GM21423 (cell line): ENCODE results near the gene ZYG11A.

ENCODE experiments used
- ATAC-seq: cut with Tn5 transposase; IDR thresholded peaks from one replicate; pipeline ENCODE4 v1.9.1; 2021; ENCODE audit warnings: mild to moderate bottlenecking, moderate library complexity; ENCODE audit not compliant: unreplicated experiment

ZYG11A gene

GRCh38 chr1:52917156-52917555 lies 74.6 kb downstream of the ZYG11A start:
- ATAC-seq = no peak

- ATAC-seq = no peak
These were observed 75.0 kb downstream of the ZYG11A start for GRCh38 chr1:52917581-52917980.

GRCh38 chr1:52918201-52918600 lies 75.6 kb downstream of the ZYG11A start:
- no peak for ATAC-seq

GRCh38 chr1:52919051-52919722 lies 76.6 kb downstream of the ZYG11A start:
- ATAC-seq = no peak

- no peak for ATAC-seq
These were observed 77.3 kb downstream of the ZYG11A start for GRCh38 chr1:52919723-52920483.

- no peak for ATAC-seq
These were observed 78.3 kb downstream of the ZYG11A start for GRCh38 chr1:52920791-52921291.

DNA sequence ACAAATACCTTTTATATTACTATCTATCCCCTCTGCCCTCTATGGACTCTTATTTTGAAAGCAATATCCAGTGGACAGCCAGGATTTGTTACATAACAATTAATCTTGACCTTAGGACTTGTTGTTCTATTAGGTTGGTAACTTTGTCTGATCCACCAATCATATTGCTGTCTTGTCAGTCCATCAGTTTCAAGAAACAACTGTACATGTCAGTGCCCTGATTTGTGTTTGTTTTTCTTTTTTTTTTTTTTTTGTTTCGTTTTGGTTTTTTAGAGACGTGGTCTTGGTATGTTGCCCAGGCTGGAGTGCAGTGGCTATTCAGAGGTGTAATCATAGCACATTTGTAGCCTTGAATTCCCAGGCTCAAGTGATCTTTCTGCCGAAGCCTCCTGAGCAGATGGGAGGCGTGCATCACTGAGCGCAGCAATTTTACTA lies 83.0 kb downstream of the ZYG11A start:
- no peak for ATAC-seq

GRCh38 chr1:52926864-52927211 lies 84.3 kb downstream of the ZYG11A start:
- ATAC-seq = no peak

DNA sequence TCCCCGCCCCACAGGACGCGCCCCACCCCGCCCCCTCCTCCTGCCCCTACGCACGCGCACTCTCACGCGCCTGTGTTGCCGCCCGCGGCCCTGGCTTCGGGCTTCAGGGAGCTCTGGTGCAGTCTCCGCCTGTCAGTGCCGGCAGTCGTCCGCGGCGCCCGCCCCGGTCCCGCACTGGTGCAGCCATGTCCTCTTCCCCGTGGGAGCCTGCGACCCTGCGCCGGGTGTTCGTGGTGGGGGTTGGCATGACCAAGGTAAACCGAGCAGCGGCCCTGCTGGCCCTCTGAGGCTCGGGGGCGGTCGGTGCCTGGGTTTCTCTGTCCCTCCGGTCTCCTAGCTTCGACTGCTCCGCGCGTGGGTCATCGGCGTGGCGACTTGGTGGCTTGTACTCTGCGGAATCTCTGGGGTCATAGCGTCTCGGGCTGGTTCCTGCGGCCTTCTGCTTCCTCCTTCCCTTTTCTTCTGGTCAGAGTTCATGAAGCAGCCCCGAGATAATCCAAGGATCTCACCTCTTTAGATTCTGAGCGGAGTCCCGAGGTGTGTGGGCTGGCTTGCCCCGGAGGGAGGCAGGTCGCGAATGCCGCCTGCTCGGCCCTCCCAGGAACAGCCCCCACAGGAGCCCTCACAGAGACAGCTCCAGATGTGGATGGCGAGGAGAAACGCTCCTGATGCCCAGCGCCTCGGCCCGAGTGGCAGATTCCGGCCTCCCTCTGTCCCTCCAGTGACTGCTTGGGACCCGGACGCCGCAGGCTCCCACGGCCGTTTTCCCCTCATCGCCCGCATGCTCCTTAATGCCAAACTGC lies 84.9 kb downstream of the ZYG11A start, which contains the start of gene SCP2:
Gene SCP2 (plus strand): TSS at position 65 of the 803 bp plus-strand sequence. CDS start 121 bp downstream, at position 186.
- no peak for ATAC-seq

- ATAC-seq = no peak
These were observed 85.5 kb downstream of the ZYG11A start for GRCh38 chr1:52928015-52928404.

- ATAC-seq = no peak
These were observed 86.5 kb downstream of the ZYG11A start for GRCh38 chr1:52929019-52929418.

DNA sequence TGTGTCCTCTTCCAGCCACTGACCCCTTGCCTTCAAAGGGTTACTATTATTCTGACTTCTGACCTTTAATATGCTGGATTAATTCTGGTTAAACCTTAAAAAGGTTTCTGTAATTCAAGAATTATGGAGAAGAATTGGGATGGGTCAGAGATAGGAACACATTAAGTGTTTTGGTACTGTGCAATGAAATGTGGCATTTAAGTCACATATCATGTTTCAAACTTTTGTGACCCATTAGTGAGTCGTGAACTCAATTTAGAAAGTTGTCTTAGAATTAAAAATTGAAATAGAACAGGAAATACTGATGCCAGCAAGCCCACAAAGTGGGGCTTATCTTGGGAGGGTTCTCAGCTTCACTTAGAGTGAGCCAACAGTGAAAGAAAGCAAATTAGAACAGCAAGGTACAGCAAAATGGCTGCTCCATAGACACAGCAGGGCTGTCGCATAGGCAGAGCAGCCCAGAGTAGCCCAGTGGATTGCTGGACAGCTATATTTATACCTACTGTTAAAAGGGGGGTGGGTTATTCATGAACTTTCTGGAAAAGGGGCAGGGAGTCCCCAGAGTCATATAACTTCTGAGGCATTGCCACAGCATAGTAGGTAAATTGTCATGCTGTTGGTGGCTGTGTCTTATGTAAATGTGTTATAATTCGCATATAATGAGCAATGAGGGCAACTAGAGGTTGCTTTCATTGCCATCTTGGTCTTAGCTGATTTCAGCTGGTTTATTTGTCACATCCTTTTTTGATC lies 95.0 kb downstream of the ZYG11A start:
- ATAC-seq = no peak

DNA sequence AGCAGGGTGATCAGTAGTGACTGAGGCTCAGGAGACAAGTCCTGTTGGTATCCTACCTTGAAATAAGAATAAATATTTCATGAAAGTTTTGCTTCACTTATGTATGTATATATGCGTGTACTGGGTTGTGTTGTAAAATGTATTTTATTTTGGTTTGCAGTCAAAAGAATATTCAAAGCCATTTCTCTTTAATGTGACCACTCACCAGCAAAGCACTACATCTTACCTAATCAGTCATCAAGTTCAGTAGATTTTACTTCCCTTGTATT lies 95.6 kb downstream of the ZYG11A start:
- no peak for ATAC-seq

- no peak for ATAC-seq
These were observed 101.4 kb downstream of the ZYG11A start for GRCh38 chr1:52943876-52944416.

DNA sequence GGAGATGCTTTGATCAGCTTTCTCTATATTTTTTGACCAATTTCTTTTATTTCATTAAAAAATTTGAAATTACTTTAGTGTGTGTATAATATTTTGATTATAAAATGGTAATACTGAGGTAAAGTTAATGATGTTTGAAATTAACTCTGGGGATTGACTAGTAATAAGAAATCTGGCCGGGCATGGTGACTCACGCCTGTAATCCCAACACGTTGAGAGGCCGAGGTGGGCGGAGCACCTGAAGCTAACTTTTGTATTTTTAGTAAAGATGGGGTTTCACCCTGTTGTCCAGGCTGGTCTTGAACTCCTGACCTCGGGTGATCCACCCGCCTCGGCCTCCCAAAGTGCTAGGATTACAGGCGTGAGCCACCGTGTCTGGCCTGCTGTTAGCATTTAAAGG lies 102.0 kb downstream of the ZYG11A start:
- no peak for ATAC-seq
